Activated CD4-positive, alpha-beta memory T cell treated with anti-CD3 and anti-CD28 coated beads for 36 hours (primary cell): ENCODE measurements around the gene GLDC. TPM values are rescaled to one million over a fixed set of nuclear protein-coding genes. Genes with fewer than 3 reads are reported as not detected.

Source experiments
- CTCF ChIA-PET: fragments of 350-600 bp; sonication (Branson Sonifier 250); formaldehyde crosslinking; loops from one replicate; lab custom pipeline; 2021; ENCODE audit warnings: antibody characterized with exemption, inconsistent platforms; lab: Charles Lee
- POLR2A ChIA-PET: fragments of 350-600 bp; sonication (Branson Sonifier 250); formaldehyde crosslinking; loops from one replicate; lab custom pipeline; 2021; ENCODE audit warnings: antibody characterized with exemption; lab: Charles Lee
- DNase-seq: peaks from one replicate; pipeline ENCODE4 v3.0.0-alpha.2; 2020
- H3K27ac Mint-ChIP-seq: one replicate; pipeline ENCODE4 v1.8.0; 2021; ENCODE audit warnings: mixed read lengths
- H3K27me3 Mint-ChIP-seq: one replicate; pipeline ENCODE4 v1.8.0; 2021; ENCODE audit warnings: mixed read lengths
- H3K36me3 Mint-ChIP-seq: one replicate; pipeline ENCODE4 v1.8.0; 2021; ENCODE audit warnings: mixed read lengths
- H3K4me1 Mint-ChIP-seq: one replicate; pipeline ENCODE4 v1.8.0; 2021; ENCODE audit warnings: low read depth, mixed read lengths
- H3K4me3 Mint-ChIP-seq: one replicate; pipeline ENCODE4 v1.8.0; 2021; ENCODE audit warnings: mild to moderate bottlenecking, mixed read lengths
- H3K9me3 Mint-ChIP-seq: one replicate; pipeline ENCODE4 v1.8.0; 2021; ENCODE audit warnings: mixed read lengths
- intact Hi-C: fragments of 100-400 bp; cut with micrococcal nuclease; formaldehyde crosslinking; loops from one replicate; pipeline ENCODE4 v1.15.1; 2023
- total RNA-seq, 2 experiments: library from RNA; stranded (reverse); gene quantifications; one replicate each; pipeline ENCODE4 v1.2.3, GENCODE V29; 2021

The GLDC gene
- total RNA-seq, 2 experiments from 2014 or later: 7.1 to 9.9 TPM

DNA sequence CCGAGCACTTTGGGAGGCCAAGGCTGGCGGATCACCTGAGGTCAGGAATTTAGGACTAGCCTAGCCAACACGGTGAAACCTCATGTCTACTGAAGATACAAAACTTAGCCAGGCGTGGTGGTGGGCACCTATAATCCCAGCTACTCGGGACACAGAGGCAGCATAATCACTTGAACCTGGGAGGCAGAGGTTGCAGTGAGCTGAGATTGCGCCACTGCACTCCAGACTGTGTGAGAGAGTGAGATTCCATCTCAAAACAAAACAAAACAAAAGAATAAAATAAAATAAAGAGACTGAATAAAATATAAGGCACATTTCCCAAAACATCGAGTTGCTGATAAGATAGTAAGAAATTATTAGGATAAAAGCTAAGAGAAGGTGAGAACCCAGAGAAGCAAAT is 32.3 kb upstream of the GLDC start:
- POLR2A ChIA-PET: no interaction called here
- no peak overlapping the region for H3K27ac Mint-ChIP-seq
- peaks cover 7% of the 10 kb centered on the region for H3K4me1 Mint-ChIP-seq
- no peak overlapping the region for H3K4me3 Mint-ChIP-seq
- CTCF ChIA-PET: no interaction called here
- H3K27me3 Mint-ChIP-seq: no peaks in the 10 kb centered on the region
- no peak for DNase-seq
- intact Hi-C loops: no loop called here
- H3K36me3 Mint-ChIP-seq: peaks cover 1% of the 10 kb centered on the region
- no peaks in the 10 kb centered on the region for H3K9me3 Mint-ChIP-seq

DNA sequence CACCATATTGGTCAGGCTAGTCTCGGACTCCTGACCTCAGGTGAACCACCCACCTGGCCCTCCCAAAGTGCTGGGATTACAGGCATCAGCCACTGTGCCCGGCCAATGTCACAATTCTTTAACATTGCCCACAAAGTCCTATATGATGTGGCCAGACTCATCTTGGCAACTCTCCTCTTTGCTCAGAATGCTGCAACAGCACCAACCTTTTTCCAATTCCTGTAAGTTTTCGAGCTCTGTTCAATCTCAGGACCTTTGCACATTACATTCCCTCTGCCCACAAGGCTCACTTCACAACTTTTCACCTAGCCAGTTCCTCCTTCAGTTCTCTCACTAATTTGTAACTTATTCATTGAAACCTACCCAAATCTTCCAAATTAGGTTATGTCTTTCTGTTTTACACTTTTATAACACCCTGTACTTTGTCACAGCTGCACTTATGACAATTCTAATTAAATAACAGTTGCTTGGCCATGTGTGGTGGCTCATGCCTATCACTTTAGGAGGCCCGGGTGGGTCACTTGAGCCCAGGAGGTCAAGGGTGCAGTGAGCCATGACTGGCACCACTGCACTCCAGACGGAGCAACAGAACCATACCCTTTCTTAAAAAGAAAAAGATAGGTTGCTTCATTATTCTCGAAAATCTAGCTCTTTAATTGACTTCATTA is 30.9 kb upstream of the GLDC start:
- intact Hi-C loops: no loop called here
- H3K27me3 Mint-ChIP-seq: no peaks in the 10 kb centered on the region
- DNase-seq: no peak
- CTCF ChIA-PET: interaction anchor here (1.2 kb wide), 1 partner anchor 91 kb away, joined by 3 read pairs; no protein-coding TSS in a partner anchor
- H3K27ac Mint-ChIP-seq: no peak overlapping the region
- H3K36me3 Mint-ChIP-seq: no peaks in the 10 kb centered on the region
- no peaks in the 10 kb centered on the region for H3K9me3 Mint-ChIP-seq
- POLR2A ChIA-PET: no interaction called here
- peaks cover 5% of the 10 kb centered on the region for H3K4me1 Mint-ChIP-seq
- H3K4me3 Mint-ChIP-seq: no peak overlapping the region

DNA sequence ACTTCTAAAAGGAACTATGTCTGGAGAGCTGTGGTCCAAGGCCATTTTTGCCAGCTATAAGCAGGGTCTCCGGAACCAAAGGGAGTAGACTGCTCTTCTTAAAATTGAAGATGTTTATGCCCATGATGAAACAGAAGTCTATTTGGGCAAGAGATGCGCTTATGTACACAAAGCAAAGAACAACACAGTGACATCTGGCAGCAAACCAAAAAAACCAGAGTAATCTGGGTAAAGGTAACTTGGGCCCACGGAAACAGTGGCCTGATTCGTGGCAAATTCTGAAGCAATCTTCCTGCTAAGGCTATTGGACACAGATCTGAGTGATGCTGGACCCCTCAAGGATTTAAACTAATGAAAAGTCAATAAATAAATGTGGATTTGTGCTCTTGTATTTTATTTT is 29.7 kb upstream of the GLDC start:
- no peaks in the 10 kb centered on the region for H3K36me3 Mint-ChIP-seq
- ChIA-PET CTCF (no interaction called here), POLR2A (no interaction called here)
- no peak for DNase-seq
- no peaks in the 10 kb centered on the region for H3K9me3 Mint-ChIP-seq
- peaks cover under 1% of the 10 kb centered on the region for H3K4me1 Mint-ChIP-seq
- H3K4me3 Mint-ChIP-seq: no peak overlapping the region
- H3K27ac Mint-ChIP-seq: no peak overlapping the region
- H3K27me3 Mint-ChIP-seq: no peaks in the 10 kb centered on the region
- intact Hi-C loops: no loop called here

DNA sequence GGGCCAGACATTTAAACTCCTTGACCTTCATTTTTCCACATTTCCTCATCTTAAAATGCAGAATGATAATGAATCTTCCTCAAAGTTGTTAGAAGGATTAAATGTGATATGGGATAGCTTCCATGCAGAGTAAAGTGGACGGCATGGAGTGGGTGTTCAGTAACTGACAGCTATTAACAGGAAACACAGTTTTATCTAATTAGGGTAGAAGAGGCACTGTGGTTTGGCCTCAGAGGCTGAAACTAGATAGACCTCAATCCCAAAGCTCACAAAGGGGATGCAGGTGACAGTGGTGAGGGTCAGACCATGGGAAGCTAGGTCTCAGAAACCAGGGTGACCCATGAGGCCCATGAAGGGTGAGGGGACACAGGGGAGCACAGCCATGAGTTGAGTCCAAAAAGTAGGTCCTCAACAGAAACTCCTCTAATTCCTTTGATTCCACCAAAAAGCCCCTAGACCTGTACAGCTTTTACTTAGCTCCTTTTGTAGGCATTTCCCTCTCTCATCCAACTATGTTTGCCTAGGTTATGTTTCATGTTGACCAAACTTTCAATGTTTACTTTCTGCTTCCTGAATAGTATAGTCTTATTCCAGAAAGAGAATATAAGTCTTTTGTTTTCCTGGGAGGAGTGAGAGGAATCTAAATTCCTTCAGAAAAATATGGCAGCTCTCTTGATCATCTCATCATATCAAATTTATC is 27.9 kb upstream of the GLDC start:
- H3K4me3 Mint-ChIP-seq: no peak overlapping the region
- POLR2A ChIA-PET: no interaction called here
- H3K27me3 Mint-ChIP-seq: no peaks in the 10 kb centered on the region
- no peaks in the 10 kb centered on the region for H3K4me1 Mint-ChIP-seq
- no peaks in the 10 kb centered on the region for H3K9me3 Mint-ChIP-seq
- H3K27ac Mint-ChIP-seq: no peak overlapping the region
- CTCF ChIA-PET: interaction anchor here (1.0 to 1.2 kb wide), 2 partner anchors 88 to 619 kb away, joined by 3 to 6 read pairs; no protein-coding TSS in a partner anchor
- DNase-seq: no peak
- no peaks in the 10 kb centered on the region for H3K36me3 Mint-ChIP-seq
- intact Hi-C loops: no loop called here

DNA sequence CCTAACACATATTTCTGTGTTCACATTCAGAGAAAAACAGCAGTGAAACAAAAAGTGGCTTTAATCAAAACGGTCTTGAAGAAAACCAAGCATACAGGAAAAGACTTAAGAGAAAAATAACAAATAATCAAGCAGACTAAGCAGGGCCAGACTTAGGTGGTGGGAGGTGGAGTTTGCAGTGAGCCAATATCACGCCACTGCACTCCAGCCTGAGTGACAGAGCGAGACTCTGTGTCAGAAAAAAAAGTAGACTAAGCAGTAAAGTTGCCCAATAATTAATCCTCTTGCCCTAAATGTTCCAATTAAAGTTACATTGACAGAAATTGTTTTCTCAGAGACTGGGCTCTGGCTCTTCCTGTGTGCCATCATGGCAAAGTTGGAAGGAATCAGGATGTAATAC is 26.6 kb upstream of the GLDC start:
- Mint-ChIP-seq H3K4me1 (no peaks in the 10 kb centered on the region), H3K36me3 (no peaks in the 10 kb centered on the region), H3K9me3 (no peaks in the 10 kb centered on the region), H3K27me3 (no peaks in the 10 kb centered on the region), H3K27ac (no peak overlapping the region), H3K4me3 (no peak overlapping the region)
- no peak for DNase-seq
- ChIA-PET CTCF (no interaction called here), POLR2A (no interaction called here)
- intact Hi-C loops: no loop called here

DNA sequence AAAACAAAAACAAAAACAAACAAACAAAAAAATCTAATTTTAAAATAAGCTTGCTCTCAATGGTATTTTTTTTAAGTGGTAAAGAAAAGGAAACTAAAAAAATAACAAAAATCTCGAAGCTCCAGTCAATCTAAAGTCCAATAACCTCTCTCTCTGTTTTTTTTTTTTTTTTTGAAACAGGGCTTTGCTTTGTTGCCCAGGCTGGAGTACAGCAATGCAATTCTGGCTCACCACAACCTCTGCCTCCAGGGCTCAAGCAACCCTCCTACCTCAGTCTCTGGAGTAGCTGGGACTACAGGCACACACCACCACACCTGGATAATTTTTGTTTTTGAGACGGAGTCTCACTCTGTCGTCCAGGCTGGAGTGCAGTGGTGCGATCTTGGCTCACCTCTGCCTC is 25.9 kb upstream of the GLDC start:
- Mint-ChIP-seq H3K4me3 (no peak overlapping the region), H3K4me1 (no peaks in the 10 kb centered on the region), H3K27me3 (no peaks in the 10 kb centered on the region), H3K36me3 (no peaks in the 10 kb centered on the region), H3K27ac (no peak overlapping the region), H3K9me3 (no peaks in the 10 kb centered on the region)
- intact Hi-C loops: no loop called here
- CTCF ChIA-PET: interaction anchor here (0.6 to 1.9 kb wide), 2 partner anchors 103 to 304 kb away, joined by 3 to 4 read pairs; no protein-coding TSS in a partner anchor
- POLR2A ChIA-PET: no interaction called here
- DNase-seq: no peak

DNA sequence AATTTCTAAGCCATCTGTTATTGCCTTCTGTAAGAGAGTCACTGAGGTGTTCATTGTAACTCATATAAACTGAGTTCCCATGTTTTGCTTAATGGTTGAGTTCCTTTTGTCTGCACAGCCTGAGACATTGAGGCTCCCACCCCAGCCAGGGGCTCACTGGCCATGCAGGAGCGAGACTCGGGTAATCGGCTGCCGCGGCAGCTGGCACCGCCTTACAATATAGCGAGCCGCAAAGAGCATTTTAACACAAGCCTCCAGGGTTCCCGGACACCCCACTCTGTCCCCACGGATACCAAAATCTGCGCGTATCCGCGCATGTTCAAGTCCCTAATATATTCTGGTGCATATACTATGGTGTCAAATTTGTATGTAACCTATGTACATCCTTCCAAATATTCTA is 24.4 kb upstream of the GLDC start:
- intact Hi-C loops: no loop called here
- POLR2A ChIA-PET: no interaction called here
- H3K36me3 Mint-ChIP-seq: no peaks in the 10 kb centered on the region
- no peaks in the 10 kb centered on the region for H3K4me1 Mint-ChIP-seq
- no peak overlapping the region for H3K4me3 Mint-ChIP-seq
- no peaks in the 10 kb centered on the region for H3K27me3 Mint-ChIP-seq
- H3K27ac Mint-ChIP-seq: no peak overlapping the region
- no peaks in the 10 kb centered on the region for H3K9me3 Mint-ChIP-seq
- no peak for DNase-seq
- CTCF ChIA-PET: interaction anchor here (1.6 to 1.9 kb wide), 2 partner anchors 85 to 102 kb away, joined by 4 to 8 read pairs; no protein-coding TSS in a partner anchor

DNA sequence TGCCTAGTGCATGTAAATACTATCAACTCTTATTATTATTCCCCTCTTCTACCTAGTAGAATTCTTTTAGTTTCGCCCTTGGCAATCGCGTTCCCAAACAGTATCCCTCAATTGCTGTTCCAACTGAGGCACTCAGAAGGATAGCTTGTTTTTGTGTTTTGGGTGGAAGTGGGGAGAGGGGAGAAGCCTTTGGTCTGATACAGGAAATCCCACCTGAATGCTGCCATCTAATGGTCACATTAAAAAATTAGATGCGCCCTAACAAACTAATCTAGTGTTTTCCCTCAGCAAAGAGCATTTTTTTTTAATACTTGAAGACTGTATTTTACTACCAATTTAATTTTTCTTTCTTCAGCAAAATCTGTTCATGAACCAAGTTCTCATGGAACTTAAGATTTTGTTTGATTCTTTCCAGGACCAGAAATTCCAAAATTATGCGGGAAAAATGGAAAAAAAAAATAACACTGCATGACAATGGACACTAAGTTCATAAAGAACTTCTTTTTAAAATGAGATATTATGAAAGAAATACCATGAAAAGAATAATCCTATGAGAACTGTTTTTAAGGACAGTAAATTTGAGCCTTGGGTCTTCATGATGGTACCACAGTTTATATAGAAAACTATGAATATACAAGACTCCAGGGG is 22.2 kb upstream of the GLDC start:
- intact Hi-C loops: loop anchor here (1.0 to 2.0 kb wide), 2 partner anchors 82 to 313 kb away; no protein-coding TSS in a partner anchor
- no peaks in the 10 kb centered on the region for H3K27me3 Mint-ChIP-seq
- H3K4me1 Mint-ChIP-seq: no peaks in the 10 kb centered on the region
- POLR2A ChIA-PET: no interaction called here
- H3K36me3 Mint-ChIP-seq: no peaks in the 10 kb centered on the region
- no peak overlapping the region for H3K27ac Mint-ChIP-seq
- DNase-seq: no peak
- no peaks in the 10 kb centered on the region for H3K9me3 Mint-ChIP-seq
- CTCF ChIA-PET: interaction anchor here (0.6 to 1.6 kb wide), 18 partner anchors 11 to 315 kb away, joined by 3 to 7 read pairs (median 4); no protein-coding TSS in a partner anchor
- no peak overlapping the region for H3K4me3 Mint-ChIP-seq

DNA sequence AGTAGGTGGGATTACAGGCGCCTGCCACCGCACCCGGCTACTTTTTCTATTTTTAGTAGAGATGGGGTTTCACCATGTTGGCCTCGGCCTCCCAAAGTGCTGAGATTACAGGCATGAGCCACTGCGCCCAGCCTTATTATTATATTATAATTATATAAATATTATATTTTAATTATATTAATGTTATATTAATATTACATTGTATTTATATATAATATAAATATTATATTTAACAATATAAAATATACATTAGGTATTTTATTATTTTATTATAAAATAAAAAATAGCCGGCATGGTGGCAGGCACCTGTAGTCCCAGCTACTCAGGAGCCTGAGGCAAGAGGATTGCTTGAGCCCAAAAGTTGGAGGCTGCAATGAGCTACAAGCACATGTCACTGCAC is 21.6 kb upstream of the GLDC start:
- H3K4me3 Mint-ChIP-seq: no peak overlapping the region
- DNase-seq: no peak
- no peak overlapping the region for H3K27ac Mint-ChIP-seq
- H3K4me1 Mint-ChIP-seq: no peaks in the 10 kb centered on the region
- POLR2A ChIA-PET: no interaction called here
- intact Hi-C loops: loop anchor here (1.0 to 2.0 kb wide), 2 partner anchors 82 to 312 kb away; no protein-coding TSS in a partner anchor
- no peaks in the 10 kb centered on the region for H3K36me3 Mint-ChIP-seq
- CTCF ChIA-PET: interaction anchor here (0.6 to 1.6 kb wide), 18 partner anchors 10 to 314 kb away, joined by 3 to 7 read pairs (median 4); no protein-coding TSS in a partner anchor
- H3K9me3 Mint-ChIP-seq: no peaks in the 10 kb centered on the region
- H3K27me3 Mint-ChIP-seq: no peaks in the 10 kb centered on the region

DNA sequence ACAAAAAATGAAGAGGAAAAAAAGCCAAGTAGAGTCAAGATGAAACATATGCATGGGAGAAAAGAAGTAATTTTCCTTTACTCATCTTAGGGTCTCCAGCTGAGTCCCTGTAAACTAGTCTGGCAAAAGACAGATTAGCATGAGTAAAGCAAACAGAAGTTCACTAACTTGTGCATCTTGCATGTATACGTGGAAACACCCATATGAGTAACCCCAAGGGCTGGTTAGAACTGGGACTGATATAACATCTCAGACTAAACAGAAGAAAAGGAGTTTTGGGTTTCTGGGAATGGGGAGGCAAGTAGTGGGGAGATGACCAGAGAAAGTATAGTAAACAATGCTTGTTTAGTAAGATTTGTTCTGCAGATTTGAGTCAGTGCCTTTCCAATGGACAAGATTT is 20.1 kb upstream of the GLDC start:
- no peak overlapping the region for H3K27ac Mint-ChIP-seq
- no peak for DNase-seq
- H3K4me3 Mint-ChIP-seq: no peak overlapping the region
- intact Hi-C loops: loop anchor here (2.0 kb wide), 1 partner anchor 311 kb away; no protein-coding TSS in a partner anchor
- H3K27me3 Mint-ChIP-seq: no peaks in the 10 kb centered on the region
- ChIA-PET CTCF (interaction anchor here (0.7 to 1.1 kb wide), 2 partner anchors 81 to 97 kb away, joined by 3 to 6 read pairs; no protein-coding TSS in a partner anchor), POLR2A (no interaction called here)
- H3K9me3 Mint-ChIP-seq: no peaks in the 10 kb centered on the region
- no peaks in the 10 kb centered on the region for H3K4me1 Mint-ChIP-seq
- H3K36me3 Mint-ChIP-seq: no peaks in the 10 kb centered on the region

DNA sequence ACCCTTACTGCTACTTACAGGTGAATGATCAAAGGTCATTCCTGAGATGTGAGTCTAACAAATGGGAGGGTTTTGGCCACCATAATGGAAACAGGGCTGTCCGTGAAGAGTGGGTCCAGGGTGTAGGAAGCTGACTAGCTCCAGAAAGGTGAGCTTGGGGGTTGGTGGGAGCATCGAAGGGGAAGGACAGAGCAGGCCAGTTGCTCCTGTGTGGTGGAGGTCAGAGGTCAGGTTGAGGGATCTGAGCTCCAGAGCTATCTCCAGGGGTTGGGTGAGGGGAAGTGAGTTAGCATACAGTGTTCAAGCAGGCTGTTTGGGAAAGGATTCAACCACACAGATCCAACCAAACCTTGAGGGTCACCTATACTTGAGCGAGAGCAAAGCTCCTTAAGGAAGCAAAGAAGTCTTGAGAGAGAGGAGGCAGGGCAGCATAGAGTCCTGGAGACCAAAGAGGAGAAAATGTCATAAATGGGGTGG is 18.7 kb upstream of the GLDC start:
- H3K27me3 Mint-ChIP-seq: no peaks in the 10 kb centered on the region
- DNase-seq: no peak
- H3K27ac Mint-ChIP-seq: no peak overlapping the region
- intact Hi-C loops: no loop called here
- H3K9me3 Mint-ChIP-seq: no peaks in the 10 kb centered on the region
- CTCF ChIA-PET: interaction anchor here (0.5 to 1.3 kb wide), 4 partner anchors 77 to 309 kb away, joined by 3 to 6 read pairs (median 6); no protein-coding TSS in a partner anchor
- H3K4me1 Mint-ChIP-seq: no peaks in the 10 kb centered on the region
- no peak overlapping the region for H3K4me3 Mint-ChIP-seq
- POLR2A ChIA-PET: no interaction called here
- no peaks in the 10 kb centered on the region for H3K36me3 Mint-ChIP-seq

DNA sequence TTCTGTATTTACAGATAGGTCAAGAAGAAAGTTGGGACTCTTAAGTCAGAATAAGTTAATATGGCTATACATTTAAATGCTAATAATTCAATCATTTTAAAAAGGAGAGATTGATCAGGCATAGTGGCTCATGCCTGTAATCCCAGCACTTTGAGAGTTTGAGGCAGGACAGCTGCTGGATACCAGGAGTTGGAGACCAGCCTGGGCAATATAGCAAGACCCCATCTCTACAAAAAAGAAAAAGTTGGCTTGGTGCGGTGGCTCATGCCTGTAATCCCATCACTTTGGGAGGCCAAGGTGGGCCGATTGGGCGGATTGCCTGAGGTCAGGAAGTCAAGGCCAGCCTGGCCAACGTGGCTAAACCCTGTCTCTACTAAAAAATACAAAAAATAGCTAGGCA is 15.0 kb upstream of the GLDC start:
- H3K27ac Mint-ChIP-seq: no peak overlapping the region
- H3K4me3 Mint-ChIP-seq: no peak overlapping the region
- no peaks in the 10 kb centered on the region for H3K27me3 Mint-ChIP-seq
- no peaks in the 10 kb centered on the region for H3K4me1 Mint-ChIP-seq
- no peaks in the 10 kb centered on the region for H3K36me3 Mint-ChIP-seq
- DNase-seq: no peak
- POLR2A ChIA-PET: interaction anchor here (0.6 kb wide), 1 partner anchor 19 kb away, joined by 4 read pairs; no protein-coding TSS in a partner anchor
- H3K9me3 Mint-ChIP-seq: no peaks in the 10 kb centered on the region
- CTCF ChIA-PET: interaction anchor here (0.6 kb wide), 1 partner anchor 78 kb away, joined by 4 read pairs; no protein-coding TSS in a partner anchor
- intact Hi-C loops: no loop called here
